IMR-90 (cell line): Measurements from ENCODE around the gene KRTAP19-6.

ENCODE experiments used
- BHLHE40 ChIP-seq: fragments of 150-350 bp; IDR thresholded peaks from 2 replicates; pipeline ENCODE4 v1.6.1; 2016; ENCODE audit warnings: mild to moderate bottlenecking, low read depth, low read length
- CHD1 ChIP-seq: IDR thresholded peaks from 2 replicates; pipeline ENCODE4 v1.6.1; 2012; ENCODE audit warnings: low read depth, low read length, improper control_type of control experiment
- CTCF ChIP-seq: conservative IDR thresholded peaks from 2 replicates; pipeline ENCODE4 v1.5.1; 2012; ENCODE audit warnings: mild to moderate bottlenecking, low read depth, low read length, improper control_type of control experiment
- FOS ChIP-seq: fragments of 150-350 bp; IDR thresholded peaks from 2 replicates; pipeline ENCODE4 v1.6.1; 2016; ENCODE audit warnings: low read depth, low read length
- MAFK ChIP-seq: IDR thresholded peaks from 2 replicates; pipeline ENCODE4 v1.6.1; 2012; ENCODE audit warnings: low read depth, low read length, improper control_type of control experiment
- POLR2A ChIP-seq: IDR thresholded peaks from 2 replicates; pipeline ENCODE4 v1.6.1; 2012; ENCODE audit warnings: mild to moderate bottlenecking, low read depth, low read length
- RAD21 ChIP-seq: IDR thresholded peaks from 2 replicates; pipeline ENCODE4 v1.6.1; 2012; ENCODE audit warnings: low read length, improper control_type of control experiment
- RFX5 ChIP-seq: IDR thresholded peaks from 2 replicates; pipeline ENCODE4 v1.8.0; 2012; ENCODE audit warnings: low read depth, mild to moderate bottlenecking, low read length, moderate library complexity
- SMC3 ChIP-seq: fragments of 150-350 bp; IDR thresholded peaks from 2 replicates; pipeline ENCODE4 v1.6.1; 2016; ENCODE audit warnings: low read depth, mild to moderate bottlenecking, antibody characterized with exemption, low read length, moderate library complexity
- USF2 ChIP-seq: fragments of 150-350 bp; IDR thresholded peaks from 2 replicates; pipeline ENCODE4 v1.6.1; 2017; ENCODE audit warnings: mild to moderate bottlenecking, antibody characterized with exemption, low read length, low read depth

- no peak for TF ChIP-seq CTCF
- no peak for TF ChIP-seq USF2
- no peak for TF ChIP-seq CHD1
- TF ChIP-seq POLR2A: no peak
- TF ChIP-seq RFX5: no peak
- no peak for TF ChIP-seq RAD21
- no peak for TF ChIP-seq BHLHE40
- TF ChIP-seq SMC3: no peak
- TF ChIP-seq FOS: no peak
- TF ChIP-seq MAFK: no peak
These were observed 39.6 kb downstream of the KRTAP19-6 start, which contains the start of gene KRTAP19-5 for GRCh38 chr21:30502041-30502440.
